Left renal pelvis (tissue), 4 donors: ENCODE results near the gene ERC2. TPM values are rescaled to one million over a fixed set of nuclear protein-coding genes. Genes with fewer than 3 reads are reported as not detected.

ENCODE experiments used
- DNase-seq, 4 donors: peaks; one replicate each; pipeline ENCODE4 v3.0.0-alpha.2; 2013; ENCODE audit warnings: low read depth in 4 of 4, low spot score in 3 of 4
- polyA plus RNA-seq, 4 donors: library from polyadenylated mRNA; unstranded; fragments of 120-200 nt; gene quantifications; one replicate each; pipeline ENCODE4 v1.2.1, GENCODE V29; 2013; ENCODE audit not compliant: insufficient read length in 4 of 4

Gene ERC2
- polyA plus RNA-seq, 4 donors: 1.2 to 5.3 (median 2.9) TPM

DNA sequence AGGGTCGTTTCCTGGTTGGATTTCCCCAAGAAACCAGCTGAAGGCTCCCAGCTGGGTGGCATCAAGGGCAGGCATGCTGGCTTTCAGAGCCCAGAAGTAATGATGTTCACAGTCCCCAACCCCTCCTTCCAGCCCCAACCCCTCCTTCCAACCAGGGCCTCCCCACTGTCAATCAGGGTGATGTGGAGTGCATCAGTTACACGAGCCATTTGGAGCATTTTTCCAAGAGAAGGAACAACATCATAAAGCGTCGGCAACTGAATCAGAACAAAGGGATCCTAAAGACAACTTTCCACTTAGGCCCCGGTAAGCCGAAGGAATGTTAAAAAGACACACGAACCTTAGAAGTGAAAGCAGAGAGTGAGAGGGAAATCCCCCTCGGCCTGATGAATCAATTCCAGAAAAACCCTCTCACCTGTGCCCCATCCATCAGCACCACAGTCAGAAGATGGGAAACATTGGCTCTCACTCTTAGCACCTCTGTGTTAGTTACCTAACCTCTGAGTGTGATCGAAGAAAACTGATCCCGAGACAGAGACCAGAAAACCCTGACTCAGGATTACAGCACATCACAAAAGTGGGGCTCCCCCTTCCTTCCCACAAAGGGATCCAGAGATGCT is 880.0 kb downstream of the ERC2 start:
- DNase-seq: no peak

- no peak for DNase-seq
Observed at GRCh38 chr3:55585856-55586255, 882.4 kb downstream of the ERC2 start.

- DNase-seq: no peak
Observed at GRCh38 chr3:55584716-55585368, 883.4 kb downstream of the ERC2 start.

- DNase-seq: no peak
Observed at GRCh38 chr3:55584030-55584429, 884.2 kb downstream of the ERC2 start.

- no peak for DNase-seq
Observed at GRCh38 chr3:55583475-55583874, 884.8 kb downstream of the ERC2 start.

- DNase-seq: peak in 3 of 4 donors; percentile 49 to 55 (median 54)
Observed at GRCh38 chr3:55579496-55579895, 888.8 kb downstream of the ERC2 start.

- no peak for DNase-seq
Observed at GRCh38 chr3:55576621-55577388, 891.5 kb downstream of the ERC2 start.

GRCh38 chr3:55574671-55575070 is 893.6 kb downstream of the ERC2 start:
- no peak for DNase-seq

DNA sequence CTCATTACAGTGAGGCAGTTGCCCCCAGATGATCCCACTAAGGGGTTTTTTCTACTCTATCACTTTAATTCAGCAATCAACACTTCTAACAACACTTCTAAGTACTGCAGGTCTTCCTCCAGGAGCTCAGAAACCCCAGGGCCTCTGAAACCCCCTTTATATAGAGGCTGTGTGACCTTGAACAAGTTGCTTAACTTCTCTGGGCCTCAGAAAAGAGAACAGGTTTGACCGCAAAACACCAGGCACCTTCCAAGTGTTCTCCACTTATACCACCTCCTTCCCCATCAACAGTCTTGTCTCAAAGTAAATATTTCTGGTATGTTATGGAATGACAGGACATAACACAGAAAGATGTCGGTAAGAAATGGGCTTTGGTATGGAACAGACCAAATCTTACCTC is 895.5 kb downstream of the ERC2 start:
- no peak for DNase-seq

DNA sequence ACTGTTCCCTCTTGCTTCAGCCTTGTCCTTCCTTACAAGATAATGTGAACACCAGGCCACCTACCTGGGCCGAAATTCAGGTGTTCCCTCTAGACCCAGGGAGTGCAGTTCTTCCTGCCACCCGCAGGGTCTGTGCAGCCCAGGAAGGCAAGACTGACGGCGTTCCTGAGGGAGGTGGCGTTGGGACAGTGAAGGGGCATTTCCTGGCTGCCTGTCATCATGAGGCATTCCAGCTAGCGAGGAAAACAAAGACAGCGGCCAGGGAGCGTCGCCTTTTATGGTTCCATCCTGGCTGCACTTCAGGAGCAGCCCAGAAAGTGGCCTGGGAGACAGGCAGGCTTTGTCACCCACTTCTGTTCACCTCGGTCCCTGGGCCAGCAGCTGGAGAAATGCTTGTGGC is 896.4 kb downstream of the ERC2 start:
- DNase-seq: no peak

GRCh38 chr3:55571216-55571813 is 897.0 kb downstream of the ERC2 start:
- DNase-seq: no peak

DNA sequence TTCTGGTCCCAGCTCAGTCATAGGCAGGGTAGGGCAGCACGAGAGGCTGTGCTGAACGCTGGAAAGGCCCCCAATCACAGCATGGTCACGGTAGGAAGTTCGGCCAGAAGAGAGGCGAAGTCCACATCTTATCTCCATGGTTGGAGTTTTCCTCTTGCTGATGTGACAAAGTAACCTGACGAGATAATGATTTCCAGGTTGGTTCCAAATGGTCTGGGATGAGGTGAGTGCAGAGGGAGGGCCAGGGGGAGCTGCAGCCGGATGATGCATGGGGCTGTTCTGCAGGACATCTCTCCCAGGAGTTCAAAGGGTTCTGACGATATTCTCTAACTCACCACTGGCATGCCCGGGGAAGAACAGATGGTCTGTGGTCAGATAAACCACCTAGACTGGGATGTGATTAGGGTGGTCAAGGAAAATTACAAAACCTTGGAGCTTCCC is 898.0 kb downstream of the ERC2 start:
- no peak for DNase-seq

DNA sequence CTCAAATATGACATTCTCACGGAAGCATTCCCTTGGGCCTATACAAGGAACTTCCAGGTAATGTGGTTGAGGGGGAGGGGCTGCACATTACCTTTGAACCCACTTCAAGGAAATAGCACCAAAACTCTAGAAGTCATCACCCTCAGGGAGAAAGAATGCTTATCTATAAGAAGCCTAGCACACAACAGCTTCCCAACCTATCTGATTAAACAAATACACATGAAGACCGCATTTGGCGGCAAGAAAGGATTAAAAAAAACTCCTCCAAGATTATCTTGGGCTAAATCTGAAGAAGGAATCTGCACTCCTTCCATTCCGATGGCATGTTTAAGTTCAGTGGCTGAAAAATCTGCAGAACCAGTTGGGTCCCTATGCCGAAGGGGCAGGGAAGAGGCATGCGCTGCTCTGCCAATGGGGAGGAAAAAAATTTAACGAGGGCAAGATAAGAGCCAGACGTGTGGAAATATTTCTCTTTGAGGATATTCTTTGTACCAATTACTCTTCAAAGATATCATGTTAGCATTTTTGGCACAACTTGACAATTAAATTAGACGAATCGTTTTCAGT is 899.2 kb downstream of the ERC2 start:
- no peak for DNase-seq

- no peak for DNase-seq
Observed at GRCh38 chr3:55567615-55568014, 900.7 kb downstream of the ERC2 start.

DNA sequence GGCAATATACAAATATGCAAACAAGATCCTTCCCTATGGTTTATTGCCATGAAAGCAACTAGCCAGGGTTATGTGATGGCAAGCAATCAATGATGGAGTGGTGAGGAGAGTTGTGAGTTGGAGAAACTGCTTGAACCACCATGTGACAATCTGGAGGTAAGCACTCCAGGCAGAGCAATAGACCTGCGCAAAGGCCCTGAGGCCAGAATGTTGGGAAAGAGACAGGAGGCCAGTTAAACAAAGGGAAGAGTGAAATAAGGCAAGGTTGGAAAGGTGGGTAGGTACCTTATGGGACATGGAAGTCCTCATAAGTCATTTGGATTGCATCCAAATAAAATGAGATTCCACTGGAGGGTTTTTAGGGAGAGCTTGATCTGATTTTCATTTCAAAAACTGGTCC is 901.1 kb downstream of the ERC2 start:
- no peak for DNase-seq

DNA sequence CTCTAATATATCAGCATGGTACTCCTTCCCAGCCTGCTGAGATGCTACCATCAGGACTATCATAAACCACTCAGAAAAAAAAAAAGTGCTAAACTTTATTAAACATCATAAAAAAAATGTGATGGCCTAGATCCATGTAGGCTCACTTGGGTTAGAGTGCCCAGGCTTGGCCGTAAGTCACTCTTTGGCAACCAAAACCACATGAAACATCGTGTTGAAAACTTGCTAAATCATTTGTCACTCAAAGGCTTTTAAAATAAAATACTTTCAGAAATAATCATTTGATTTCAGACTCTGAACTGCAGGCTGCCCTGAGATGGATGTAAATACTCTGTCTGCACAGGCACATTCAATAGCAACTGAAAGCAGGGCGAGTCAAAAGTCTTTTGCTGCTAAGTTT is 902.7 kb downstream of the ERC2 start:
- no peak for DNase-seq

DNA sequence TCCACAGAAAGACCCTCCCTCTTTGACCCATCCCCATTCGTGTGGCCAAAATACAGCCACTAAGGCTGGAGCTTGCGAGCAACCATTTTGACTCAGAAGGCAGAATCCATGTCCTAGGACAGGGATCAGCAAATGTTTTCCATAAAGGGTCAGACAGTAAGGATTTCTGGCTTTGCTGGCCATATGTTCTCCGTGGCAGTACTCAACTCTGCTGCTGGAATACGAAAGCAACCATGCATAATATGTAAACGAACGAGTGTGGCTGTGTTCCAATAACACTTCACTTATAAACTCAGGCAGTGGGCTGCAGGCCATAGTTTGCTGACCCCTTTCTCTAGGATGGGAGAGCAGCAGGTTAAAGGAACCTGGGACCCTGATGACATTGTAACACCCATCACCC is 903.5 kb downstream of the ERC2 start:
- no peak for DNase-seq

DNA sequence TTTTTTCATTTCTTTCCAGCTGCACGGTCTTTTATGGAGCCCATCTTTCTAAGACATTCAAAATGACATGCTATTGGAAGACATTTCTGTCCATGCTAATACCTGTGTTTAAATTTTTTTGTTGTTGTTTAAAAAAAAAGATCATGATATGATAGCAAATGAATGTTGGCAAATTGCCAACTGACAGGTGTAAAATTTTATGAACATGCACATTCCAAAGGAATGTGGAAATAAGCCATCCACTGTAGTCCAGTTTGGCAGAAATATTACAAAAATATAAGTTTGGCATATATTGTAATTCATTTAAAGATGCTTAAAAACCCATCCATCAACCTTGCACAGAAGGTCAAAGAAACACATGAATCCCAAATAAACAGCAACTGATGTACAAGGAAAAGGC is 905.6 kb downstream of the ERC2 start:
- DNase-seq: no peak

- no peak for DNase-seq
Observed at GRCh38 chr3:55559500-55560423, 908.5 kb downstream of the ERC2 start.

- DNase-seq: no peak
Observed at GRCh38 chr3:55558316-55558715, 910.0 kb downstream of the ERC2 start.
